Measurements from ENCODE around the gene TMEM190.

GRCh38 chr19:55407800-55408532, 31.3 kb downstream of the TMEM190 start:
- TF ChIP-seq CTCF (conservative IDR thresholded peaks at IDR 0.05), result no peak
- no peak for TF ChIP-seq EZH2 (IDR thresholded peaks at IDR 0.05; ENCODE audit: low read depth)

Data from PC-9 (cell line).